MG63 (cell line): Measurements from ENCODE around the gene SLC26A11. TPM values are rescaled to one million over a fixed set of nuclear protein-coding genes. Genes with fewer than 3 reads are reported as not detected.

Experiments used
- DNase-seq: peaks from one replicate; pipeline ENCODE4 v3.0.0-alpha.2; 2020
- H3K27me3 ChIP-seq: fragments of 250-450 bp; sonication (Bioruptor Pico); 2 replicates; pipeline ENCODE4 v1.5.1; 2020; ENCODE audit warnings: mild to moderate bottlenecking, moderate library complexity
- H3K36me3 ChIP-seq: fragments of 250-450 bp; sonication (Bioruptor Pico); 2 replicates; pipeline ENCODE4 v1.5.1; 2020; ENCODE audit warnings: mild to moderate bottlenecking, moderate library complexity
- H3K4me3 ChIP-seq: fragments of 250-450 bp; sonication (Bioruptor Pico); 2 replicates; pipeline ENCODE4 v1.5.1; 2020; ENCODE audit warnings: mild to moderate bottlenecking, moderate library complexity
- H3K9me3 ChIP-seq: fragments of 250-450 bp; sonication (Bioruptor Pico); 2 replicates; pipeline ENCODE4 v1.5.1; 2020; ENCODE audit warnings: mild to moderate bottlenecking, moderate library complexity
- total RNA-seq: library from RNA; depleted of rRNA; stranded (reverse); fragments of >200 nt; shearing (Covaris generic); gene quantifications from 2 replicates; pipeline ENCODE4 v1.2.3, GENCODE V29; 2014; ENCODE audit warnings: low replicate concordance

Gene SLC26A11
- total RNA-seq, 1 experiment from 2014 or later, result 7.3 TPM

DNA sequence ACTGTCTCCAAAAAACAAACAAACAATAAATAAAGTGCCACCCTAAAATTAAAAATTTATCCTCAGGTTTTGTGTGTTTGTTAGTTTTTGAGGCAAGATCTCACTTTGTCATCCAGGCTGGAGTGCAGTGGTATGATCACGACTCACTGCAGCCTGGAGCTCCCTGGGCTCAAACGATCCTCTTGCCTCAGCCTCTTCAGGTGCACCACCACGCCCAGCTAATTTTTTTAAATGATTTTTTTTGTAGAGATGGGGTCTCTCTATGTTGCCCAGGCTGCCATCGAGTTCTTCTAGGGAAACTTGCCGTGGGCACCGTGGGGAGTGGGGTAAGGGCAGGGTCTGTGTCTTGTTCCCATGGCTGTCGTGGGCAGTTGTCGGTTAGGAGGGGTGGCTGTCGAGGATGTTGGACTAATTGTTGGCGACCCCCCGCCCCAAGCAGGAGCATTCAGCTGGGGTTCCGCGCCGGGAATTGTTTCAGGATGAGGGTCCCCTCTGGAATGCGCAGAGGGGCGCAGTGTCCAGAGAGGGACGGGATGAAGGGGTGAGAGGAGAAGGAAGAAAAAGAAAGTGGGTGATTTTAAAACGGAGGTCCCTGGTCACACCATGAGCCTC, 39.3 kb downstream of the SLC26A11 start:
- H3K27me3 ChIP-seq, result no peaks in the 10 kb centered on the region

DNA sequence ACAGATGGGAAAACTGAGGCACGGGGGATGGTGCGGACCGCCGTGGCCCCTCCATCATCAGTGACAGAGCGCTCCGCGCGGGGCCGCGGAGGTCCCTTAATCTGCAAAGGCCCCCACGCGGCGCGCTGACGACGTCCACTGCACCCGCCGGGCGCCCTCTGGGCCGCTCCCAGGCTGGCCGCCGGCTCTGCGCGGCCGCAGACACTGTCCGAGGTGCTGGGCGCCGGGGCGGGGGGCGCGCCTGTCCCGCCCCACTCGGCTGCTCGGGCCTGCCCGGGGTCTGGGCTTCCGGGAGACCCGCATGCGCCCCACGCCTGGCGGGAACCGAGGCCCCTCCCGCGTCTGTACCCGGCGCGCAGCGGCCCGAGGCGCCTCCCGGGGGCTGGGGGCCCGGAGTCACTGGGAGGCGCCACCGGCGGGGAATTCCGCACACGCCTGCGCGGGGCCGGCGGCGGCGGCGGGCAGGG, 39.9 kb downstream of the SLC26A11 start:
- no peaks in the 10 kb centered on the region for H3K9me3 ChIP-seq
- peak; percentile 85 for DNase-seq
- H3K36me3 ChIP-seq, result peaks cover 16% of the 10 kb centered on the region
- no peaks in the 10 kb centered on the region for H3K27me3 ChIP-seq
- peak overlapping the region; percentile 57 for H3K4me3 ChIP-seq

More for the DNA sequence above, 39.3 kb downstream of the SLC26A11 start:
- H3K4me3 ChIP-seq, result peak overlapping the region; percentile 57
- no peaks in the 10 kb centered on the region for H3K9me3 ChIP-seq
- peak; percentile 41 for DNase-seq
- H3K36me3 ChIP-seq, result peaks cover 13% of the 10 kb centered on the region

DNA sequence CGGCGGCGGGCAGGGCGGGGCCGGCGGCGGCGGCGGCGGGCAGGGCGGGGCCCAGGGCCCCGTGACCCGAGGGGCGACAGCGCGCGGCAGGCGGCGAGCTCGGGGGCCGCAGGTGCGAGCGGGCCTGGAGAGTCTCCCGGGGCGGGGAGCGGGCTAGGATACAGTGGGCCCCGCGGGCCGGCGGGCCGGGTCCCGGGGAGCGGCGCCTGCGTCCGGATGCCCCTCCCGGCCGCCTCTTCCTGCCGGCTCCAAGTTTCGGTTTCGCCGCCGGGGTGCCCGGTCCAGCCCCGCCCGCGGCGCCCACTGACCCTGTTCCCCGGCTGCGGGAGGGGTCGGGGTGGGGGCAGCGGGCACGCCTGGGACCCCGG, 40.5 kb downstream of the SLC26A11 start, which contains the start of gene RNF213:
TSS of gene RNF213 (plus strand) at position 62 of the 368 bp plus-strand sequence. CDS start 2,830 bp downstream, outside the sequence.
- DNase-seq, result peak; percentile 54
- Histone ChIP-seq H3K4me3 (peak within 1 kb of the TSS; percentile 82), H3K9me3 (no peaks in the 10 kb centered on the region), H3K27me3 (no peaks in the 10 kb centered on the region), H3K36me3 (peaks cover 23% of the 10 kb centered on the region)

DNA sequence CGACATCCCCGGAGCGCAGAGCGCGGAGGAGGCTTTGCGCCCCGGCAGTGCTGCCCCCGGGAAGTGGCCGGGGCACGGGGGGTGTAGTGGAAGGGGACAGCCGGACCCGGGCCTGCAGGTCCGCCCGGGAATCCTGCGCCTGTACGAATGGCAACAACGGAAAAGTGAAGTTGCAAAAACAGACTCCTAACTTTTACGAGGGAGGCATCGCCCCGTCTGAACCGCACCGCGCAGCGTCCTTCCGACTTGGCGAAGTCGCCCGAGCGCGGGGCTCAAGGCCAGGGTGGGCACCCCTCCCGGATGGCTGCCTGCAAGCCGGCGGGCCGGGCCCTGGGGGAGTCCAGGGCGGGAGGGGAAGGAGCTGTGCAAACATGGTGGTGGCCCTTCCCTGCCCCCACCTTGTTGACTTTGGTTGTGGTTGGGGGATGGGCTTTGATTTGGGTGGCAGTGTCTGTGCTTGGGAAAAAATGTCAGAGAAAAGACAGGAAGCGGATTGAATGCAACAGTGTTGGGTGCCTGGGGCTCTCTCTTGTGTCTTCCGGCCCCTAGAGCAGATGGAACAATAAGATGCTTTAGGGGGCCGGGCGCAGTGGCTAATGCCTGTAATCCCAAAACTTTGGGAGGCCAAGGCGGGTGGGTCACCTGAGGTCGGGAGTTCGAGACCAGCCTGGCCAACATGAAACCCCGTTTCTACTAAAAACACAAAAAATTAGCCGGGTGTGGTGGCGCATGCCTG, 41.1 kb downstream of the SLC26A11 start:
- Histone ChIP-seq H3K9me3 (no peaks in the 10 kb centered on the region), H3K4me3 (peak overlapping the region; percentile 82), H3K36me3 (peaks cover 28% of the 10 kb centered on the region), H3K27me3 (no peaks in the 10 kb centered on the region)
- DNase-seq, result peak; percentile 40

DNA sequence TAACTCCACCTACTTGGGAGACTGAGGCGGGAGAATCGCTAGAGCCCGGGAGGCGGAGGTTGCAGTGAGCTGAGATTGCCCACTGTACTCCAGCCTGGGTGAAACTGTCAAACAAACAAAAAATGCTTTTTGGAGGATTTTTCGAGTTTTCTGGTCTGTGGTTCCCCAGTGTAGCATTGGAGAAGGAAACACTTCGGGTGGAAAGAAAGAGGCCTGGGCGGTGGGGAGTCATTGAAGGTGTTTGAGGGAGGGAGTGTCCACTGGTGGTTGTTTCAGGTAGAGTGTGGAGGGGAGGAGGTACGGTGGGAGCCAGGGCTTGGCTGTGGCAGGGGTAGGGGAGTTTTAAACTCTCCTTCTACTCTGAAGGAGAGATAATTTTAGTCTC, 41.7 kb downstream of the SLC26A11 start:
- H3K9me3 ChIP-seq, result no peaks in the 10 kb centered on the region
- DNase-seq, result no peak
- peak overlapping the region; percentile 82 for H3K4me3 ChIP-seq
- peaks cover 34% of the 10 kb centered on the region for H3K36me3 ChIP-seq
- H3K27me3 ChIP-seq, result no peaks in the 10 kb centered on the region

DNA sequence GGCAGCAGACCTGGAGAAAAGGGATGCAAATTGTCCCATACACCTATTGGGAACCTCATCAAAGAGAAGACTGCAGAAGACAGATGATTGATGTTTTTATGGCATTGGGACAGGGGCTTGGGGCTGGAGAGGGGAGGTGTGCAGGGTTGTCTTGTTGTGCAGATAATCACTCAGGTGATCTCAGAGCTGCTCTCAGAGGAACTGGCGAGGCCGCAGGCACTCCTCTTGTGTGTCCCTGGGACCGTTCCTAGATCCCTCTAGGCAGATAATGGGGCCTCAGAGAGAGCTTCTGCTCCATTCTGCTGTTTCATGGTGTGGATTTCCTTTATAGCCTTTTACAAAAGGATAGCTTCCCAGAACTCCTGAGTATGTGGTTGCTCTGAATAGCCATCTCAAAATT, 42.1 kb downstream of the SLC26A11 start:
- Histone ChIP-seq H3K4me3 (no peak overlapping the region), H3K9me3 (no peaks in the 10 kb centered on the region), H3K27me3 (no peaks in the 10 kb centered on the region), H3K36me3 (peaks cover 35% of the 10 kb centered on the region)
- no peak for DNase-seq

DNA sequence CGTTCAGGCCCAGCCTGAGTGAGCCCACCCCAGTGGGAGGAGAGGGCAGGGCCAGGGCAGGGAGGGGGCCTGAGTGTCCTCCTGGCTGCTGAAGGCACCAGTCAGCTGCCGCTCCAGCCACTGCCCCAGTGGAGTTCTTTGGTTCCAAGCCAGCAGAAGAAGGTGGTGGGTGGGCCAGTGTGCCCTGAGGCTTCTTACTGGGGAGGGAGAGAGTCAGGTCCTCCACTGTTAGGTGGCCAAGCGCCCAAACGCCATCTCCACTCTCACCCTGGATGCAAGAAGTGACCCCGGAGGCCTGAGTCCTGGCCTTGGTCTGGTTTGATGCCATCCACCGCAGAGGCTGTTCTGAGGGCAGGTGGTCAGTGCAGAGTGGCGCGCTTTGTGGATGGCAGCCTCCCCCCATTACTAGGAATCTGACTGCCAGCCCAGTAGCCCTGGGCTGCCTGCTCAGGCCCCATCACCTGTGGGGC, 42.6 kb downstream of the SLC26A11 start:
- Histone ChIP-seq H3K36me3 (peaks cover 38% of the 10 kb centered on the region), H3K27me3 (no peaks in the 10 kb centered on the region), H3K9me3 (no peaks in the 10 kb centered on the region), H3K4me3 (no peak overlapping the region)
- DNase-seq, result no peak

DNA sequence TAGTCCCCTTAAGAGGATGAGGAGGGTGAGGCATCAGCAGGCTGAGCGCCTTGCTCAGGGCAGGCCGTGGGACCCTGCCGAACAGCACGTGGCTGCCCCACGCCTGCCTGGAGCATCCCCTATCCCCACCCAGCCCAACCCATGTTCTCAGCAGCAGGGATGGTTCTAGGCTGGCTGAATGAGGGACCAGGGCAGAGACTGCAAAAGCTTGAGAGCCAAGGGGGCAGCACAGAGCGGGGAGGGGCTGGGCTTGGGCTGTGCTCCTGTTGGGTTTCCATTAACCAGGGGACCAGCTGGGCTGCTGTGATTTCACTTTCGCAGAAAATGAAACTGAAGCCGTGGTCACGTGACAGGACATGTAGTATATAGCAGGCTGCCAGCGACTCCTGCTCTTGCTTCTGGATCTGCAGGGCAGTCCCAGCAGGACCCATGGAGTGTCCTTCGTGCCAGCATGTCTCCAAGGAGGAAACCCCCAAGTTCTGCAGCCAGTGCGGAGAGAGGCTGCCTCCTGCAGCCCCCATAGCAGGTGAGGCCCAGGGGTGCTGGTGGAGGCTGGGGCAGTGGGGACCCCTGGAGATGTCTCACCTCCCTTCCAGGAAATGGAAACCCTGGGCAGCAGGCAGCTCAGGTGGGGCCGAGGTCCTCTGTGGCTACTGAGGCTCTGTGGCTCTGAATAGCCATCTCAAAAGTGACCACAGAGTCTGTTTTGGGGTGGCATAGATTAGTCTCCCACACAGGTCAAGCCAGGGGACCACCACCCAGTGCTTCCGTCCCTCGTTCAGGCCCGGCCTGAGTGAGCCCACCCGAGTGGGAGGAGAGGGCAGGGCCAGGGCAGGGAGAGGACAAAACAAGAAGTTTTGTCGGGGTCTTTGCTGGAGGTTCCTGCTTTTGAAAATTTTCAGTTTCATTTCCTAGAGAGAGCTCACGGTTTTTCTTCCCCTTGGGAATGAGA, 43.3 kb downstream of the SLC26A11 start:
- Histone ChIP-seq H3K9me3 (no peaks in the 10 kb centered on the region), H3K36me3 (peaks cover 42% of the 10 kb centered on the region), H3K27me3 (no peaks in the 10 kb centered on the region), H3K4me3 (no peak overlapping the region)
- no peak for DNase-seq

DNA sequence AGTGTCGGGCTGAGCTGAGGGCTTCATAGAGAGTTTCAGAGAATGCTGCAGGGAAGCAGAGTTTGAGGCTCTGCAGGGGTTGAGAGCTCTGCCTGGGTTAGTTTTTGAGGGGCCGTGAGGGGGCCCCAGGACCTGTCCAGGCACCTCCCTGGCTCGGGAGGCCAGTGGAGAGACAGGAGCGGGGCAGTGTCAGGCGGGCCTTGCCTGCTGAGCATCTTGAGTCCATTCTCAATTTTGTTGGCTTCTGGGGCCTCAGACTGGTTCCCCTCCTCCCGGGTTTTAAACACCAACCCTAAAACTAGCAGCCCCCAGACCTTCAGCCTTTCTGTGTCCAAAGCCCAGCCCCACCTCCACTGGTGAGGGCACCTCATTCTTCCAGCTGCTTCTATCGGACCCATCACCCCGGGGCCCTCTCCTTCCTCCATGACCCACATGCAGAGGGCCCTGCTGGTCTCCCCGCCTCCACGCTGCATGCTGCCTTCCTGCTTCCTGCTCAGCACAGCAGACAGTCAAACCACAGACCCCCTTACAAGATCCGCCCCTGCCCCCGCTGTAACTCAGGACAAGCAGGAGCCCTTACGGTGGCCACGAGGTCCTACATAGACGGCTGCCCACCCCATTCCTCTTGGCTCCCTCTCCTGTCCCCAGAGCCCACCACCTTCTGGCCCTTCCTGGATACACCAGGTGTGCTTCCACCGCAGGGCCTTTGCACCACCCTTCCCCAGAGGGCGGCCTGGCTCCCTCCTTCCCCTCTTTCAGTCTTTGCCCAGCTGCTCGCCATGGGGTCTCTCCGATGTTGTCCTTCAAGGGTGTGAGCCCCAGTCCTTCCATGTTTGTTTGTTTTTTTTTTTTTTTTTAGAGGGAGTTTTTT, 44.2 kb downstream of the SLC26A11 start:
- H3K4me3 ChIP-seq, result no peak overlapping the region
- H3K27me3 ChIP-seq, result no peaks in the 10 kb centered on the region
- DNase-seq, result no peak
- peaks cover 51% of the 10 kb centered on the region for H3K36me3 ChIP-seq
- no peaks in the 10 kb centered on the region for H3K9me3 ChIP-seq

DNA sequence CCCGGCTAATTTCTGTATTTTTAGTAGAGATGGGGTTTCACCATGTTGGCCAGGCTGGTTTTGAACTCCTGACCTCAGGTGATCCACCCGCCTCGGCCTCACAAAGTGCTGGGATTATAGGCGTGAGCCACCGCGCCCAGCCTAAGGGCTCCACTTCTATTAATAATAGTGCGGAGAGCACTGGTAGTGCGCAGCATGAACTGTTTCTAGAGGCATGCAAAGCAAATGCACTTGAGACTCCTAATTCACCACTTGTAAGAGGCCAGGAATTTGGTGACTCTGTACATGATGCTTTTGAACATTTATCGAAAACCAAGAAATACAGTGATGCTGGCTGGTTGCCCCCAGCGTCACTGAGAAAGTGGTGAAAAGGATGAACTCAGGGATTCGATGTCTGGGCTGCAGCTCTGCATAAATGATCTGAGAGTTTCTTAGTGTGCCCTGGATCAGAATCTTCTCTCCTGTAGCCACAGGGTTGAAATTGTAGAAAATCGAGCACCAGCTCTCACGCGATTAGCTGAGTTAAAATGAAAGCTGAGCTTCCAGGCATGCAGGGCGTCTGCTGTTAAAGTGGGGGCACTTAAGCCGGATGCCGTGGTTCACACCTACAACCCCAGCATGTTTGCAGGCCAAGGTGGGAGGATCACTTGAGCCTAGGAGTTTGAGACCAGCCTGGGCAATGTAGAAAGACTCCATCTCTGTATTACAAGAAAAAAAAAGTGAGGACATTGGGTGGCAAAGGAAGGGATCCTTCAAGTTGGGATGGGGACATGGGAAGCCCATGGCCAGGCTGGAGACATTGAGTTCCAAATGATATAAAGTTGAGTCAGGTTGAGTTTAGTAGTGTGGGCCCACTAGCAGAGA, 45.2 kb downstream of the SLC26A11 start:
- Histone ChIP-seq H3K9me3 (no peaks in the 10 kb centered on the region), H3K36me3 (peaks cover 56% of the 10 kb centered on the region), H3K27me3 (no peaks in the 10 kb centered on the region), H3K4me3 (no peak overlapping the region)
- DNase-seq, result no peak

DNA sequence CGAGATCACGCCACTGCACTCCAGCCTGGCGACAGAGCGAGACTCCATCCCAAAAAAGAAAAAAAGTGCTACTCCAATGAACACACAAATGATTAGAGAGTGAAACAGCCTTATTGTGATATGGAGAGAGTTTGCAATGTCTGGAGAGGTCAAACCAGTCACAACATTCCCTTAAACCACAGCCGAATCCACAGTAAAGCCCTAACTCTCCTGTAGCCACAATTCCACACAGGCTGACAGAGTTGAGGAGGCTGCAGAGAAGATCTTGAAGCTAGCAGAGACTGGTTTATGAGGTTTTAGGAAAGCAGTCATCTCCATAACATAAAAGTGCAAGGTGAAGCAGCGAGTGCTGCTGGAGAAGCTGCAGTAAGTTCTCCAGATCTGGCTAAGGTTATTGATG, 47.2 kb downstream of the SLC26A11 start:
- DNase-seq, result no peak
- peaks cover 66% of the 10 kb centered on the region for H3K36me3 ChIP-seq
- 0 out of 2 replicates have a peak, but pooled peaks cover 2% of the 10 kb centered on the region for H3K9me3 ChIP-seq
- H3K4me3 ChIP-seq, result no peak overlapping the region
- H3K27me3 ChIP-seq, result no peaks in the 10 kb centered on the region

DNA sequence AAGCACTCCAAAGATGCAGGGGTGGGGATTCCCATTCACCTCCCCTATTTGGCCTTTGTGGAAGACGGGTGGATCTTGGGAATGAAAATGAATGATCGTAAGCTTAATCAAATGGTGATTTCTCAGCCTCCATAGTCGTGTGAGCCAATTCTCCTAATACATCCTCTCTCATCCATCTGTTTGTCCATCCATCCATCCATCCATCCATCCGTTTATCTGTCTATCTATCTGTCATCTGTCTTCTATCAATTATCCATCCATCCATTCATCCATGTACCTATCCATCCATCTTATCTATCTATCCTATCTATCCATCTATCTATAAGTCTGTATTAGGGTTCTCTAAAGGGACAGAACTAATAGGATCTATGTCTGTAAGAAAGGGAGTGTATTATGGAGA, 48.2 kb downstream of the SLC26A11 start:
- Histone ChIP-seq H3K36me3 (peaks cover 64% of the 10 kb centered on the region), H3K4me3 (no peak overlapping the region), H3K27me3 (no peaks in the 10 kb centered on the region), H3K9me3 (0 out of 2 replicates have a peak, but pooled peaks cover 2% of the 10 kb centered on the region)
- DNase-seq, result no peak

DNA sequence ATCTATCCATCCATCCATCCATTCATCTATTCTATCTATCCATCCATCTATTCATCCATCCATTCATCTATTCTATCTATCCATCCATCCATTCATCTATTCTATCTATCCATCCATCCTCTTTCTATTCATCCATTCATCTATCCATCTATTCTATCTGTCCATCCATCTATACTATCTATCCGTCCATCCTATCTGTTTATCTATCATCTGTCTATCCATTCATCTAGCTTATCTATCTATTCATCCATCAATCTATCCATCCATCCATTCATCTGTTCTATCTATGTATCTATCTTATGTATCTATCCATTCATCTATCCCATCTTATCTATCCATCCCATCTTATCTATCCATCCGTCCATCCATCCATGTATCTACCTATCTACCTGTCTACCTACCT, 49.2 kb downstream of the SLC26A11 start:
- 0 out of 2 replicates have a peak, but pooled peaks cover 2% of the 10 kb centered on the region for H3K9me3 ChIP-seq
- no peaks in the 10 kb centered on the region for H3K27me3 ChIP-seq
- no peak for DNase-seq
- H3K4me3 ChIP-seq, result no peak overlapping the region
- H3K36me3 ChIP-seq, result peaks cover 55% of the 10 kb centered on the region

DNA sequence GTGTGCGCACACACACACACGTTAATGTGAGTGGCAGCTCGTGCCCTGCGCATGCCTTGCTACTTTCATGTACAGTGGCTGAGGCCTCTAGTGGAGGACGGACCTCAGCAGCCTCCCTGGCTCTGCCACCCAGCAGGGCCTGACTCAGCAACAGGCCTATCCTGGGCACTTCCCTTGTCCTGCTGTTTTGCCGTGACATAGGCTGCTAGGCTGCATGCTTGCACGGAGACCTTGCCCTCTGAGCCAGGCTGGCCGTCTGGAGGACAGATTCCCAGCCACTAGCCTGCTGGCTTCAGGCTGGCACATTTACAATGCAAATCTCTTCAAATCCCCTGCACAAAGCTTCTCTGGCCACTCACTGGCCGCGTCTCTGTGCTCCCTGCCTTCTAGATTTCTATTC, 49.9 kb downstream of the SLC26A11 start:
- Histone ChIP-seq H3K27me3 (no peaks in the 10 kb centered on the region), H3K4me3 (no peak overlapping the region), H3K9me3 (0 out of 2 replicates have a peak, but pooled peaks cover 2% of the 10 kb centered on the region), H3K36me3 (peaks cover 51% of the 10 kb centered on the region)
- no peak for DNase-seq

DNA sequence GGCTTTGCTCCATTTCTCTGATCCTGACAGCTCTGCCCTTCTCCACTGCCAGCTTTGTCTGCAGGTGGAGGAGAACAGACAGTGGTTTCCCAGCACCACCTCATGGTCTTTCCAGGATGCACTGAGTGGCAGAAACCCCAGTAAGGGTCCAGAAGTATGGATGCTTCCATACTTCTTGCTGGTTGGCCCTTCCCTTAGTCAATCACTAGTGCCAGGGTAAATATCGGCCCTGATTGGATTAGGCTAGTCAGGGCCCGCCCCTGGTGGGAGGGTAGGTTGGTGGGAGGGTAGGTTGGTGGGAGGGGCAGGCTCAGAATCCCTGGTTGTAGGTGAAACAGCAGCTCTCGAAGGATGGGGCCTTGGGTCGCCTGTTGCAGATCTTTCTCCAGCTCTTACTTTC, 50.6 kb downstream of the SLC26A11 start:
- Histone ChIP-seq H3K36me3 (peaks cover 46% of the 10 kb centered on the region), H3K4me3 (no peak overlapping the region), H3K9me3 (0 out of 2 replicates have a peak, but pooled peaks cover 2% of the 10 kb centered on the region), H3K27me3 (no peaks in the 10 kb centered on the region)
- no peak for DNase-seq
